GM12891 (cell line): ENCODE data around the gene SLC9A1.
A peak's percentile ranks its signal among the peaks of the same experiment; 100 is the strongest.

Experiments
- DNase-seq: peaks from one replicate; pipeline ENCODE4 v3.0.0; 2011; ENCODE audit warnings: low spot score; ENCODE audit not compliant: insufficient read length
- FAIRE-seq: peaks from 2 replicates; lab custom pipeline; 2011; peaks lifted over from hg19 to GRCh38; lab: Jason Lieb, UNC
- PAX5 ChIP-seq: IDR thresholded peaks from 2 replicates; pipeline ENCODE4 v1.6.1; 2011; ENCODE audit warnings: low read length, moderate library complexity, mild to moderate bottlenecking; ENCODE audit not compliant: insufficient read depth, severe bottlenecking
- POLR2A ChIP-seq: IDR thresholded peaks from 2 replicates; pipeline ENCODE4 v1.6.1; 2011; ENCODE audit warnings: low read depth, low read length, control low read depth
- POLR2AphosphoS5 ChIP-seq: IDR thresholded peaks from 2 replicates; pipeline ENCODE4 v1.6.1; 2011; ENCODE audit warnings: low read depth, low read length, control low read depth
- POU2F2 ChIP-seq: IDR thresholded peaks from 2 replicates; pipeline ENCODE4 v1.6.1; 2011; ENCODE audit warnings: low read depth, mild to moderate bottlenecking, control low read depth, low read length, moderate library complexity
- SPI1 ChIP-seq: IDR thresholded peaks from 2 replicates; pipeline ENCODE4 v1.6.1; 2011; ENCODE audit warnings: low read depth, low read length, control low read depth
- TAF1 ChIP-seq: IDR thresholded peaks from 2 replicates; pipeline ENCODE4 v1.6.1; 2011; ENCODE audit warnings: low read depth, low read length, control low read depth

SLC9A1 gene

GRCh38 chr1:27152829-27153548 is 1.9 kb downstream of the SLC9A1 start:
- no peak for TF ChIP-seq TAF1
- no peak for TF ChIP-seq POLR2AphosphoS5
- no peak for TF ChIP-seq POLR2A
- TF ChIP-seq PAX5, result no peak
- TF ChIP-seq SPI1, result no peak
- no peak for TF ChIP-seq POU2F2
- FAIRE-seq (peak; percentile 59), DNase-seq (no peak)

- FAIRE-seq, result peak; percentile 62
- no peak for DNase-seq
- TF ChIP-seq PAX5, result no peak
- TF ChIP-seq TAF1, result no peak
- TF ChIP-seq POLR2A, result no peak
- no peak for TF ChIP-seq SPI1
These were observed 2.7 kb downstream of the SLC9A1 start for GRCh38 chr1:27152004-27152828.

GRCh38 chr1:27150641-27151040 is 4.3 kb downstream of the SLC9A1 start:
- TF ChIP-seq TAF1 (no peak), POLR2AphosphoS5 (no peak), SPI1 (no peak), POU2F2 (no peak), PAX5 (no peak), POLR2A (no peak)
- peak; percentile 9 for FAIRE-seq
- no peak for DNase-seq

GRCh38 chr1:27150183-27150582 is 4.7 kb downstream of the SLC9A1 start:
- no peak for DNase-seq
- no peak for FAIRE-seq
- TF ChIP-seq POLR2AphosphoS5, result no peak
- TF ChIP-seq PAX5, result no peak
- no peak for TF ChIP-seq POU2F2
- no peak for TF ChIP-seq SPI1
- TF ChIP-seq TAF1, result no peak
- TF ChIP-seq POLR2A, result no peak

- DNase-seq, result no peak
- FAIRE-seq, result no peak
- no peak for TF ChIP-seq POLR2A
- TF ChIP-seq SPI1, result no peak
- no peak for TF ChIP-seq PAX5
- no peak for TF ChIP-seq POLR2AphosphoS5
- no peak for TF ChIP-seq POU2F2
- TF ChIP-seq TAF1, result no peak
These were observed 5.2 kb downstream of the SLC9A1 start for GRCh38 chr1:27149762-27150113.

- FAIRE-seq (peak; percentile 76), DNase-seq (no peak)
- no peak for TF ChIP-seq POLR2A
- TF ChIP-seq POLR2AphosphoS5, result no peak
- TF ChIP-seq PAX5, result no peak
- no peak for TF ChIP-seq POU2F2
- no peak for TF ChIP-seq SPI1
- no peak for TF ChIP-seq TAF1
These were observed 5.7 kb downstream of the SLC9A1 start for GRCh38 chr1:27149084-27149761.

GRCh38 chr1:27148591-27148990 is 6.3 kb downstream of the SLC9A1 start:
- DNase-seq (no peak), FAIRE-seq (peak; percentile 26)
- TF ChIP-seq POLR2A, result no peak
- TF ChIP-seq TAF1, result no peak
- TF ChIP-seq SPI1, result no peak
- TF ChIP-seq PAX5, result no peak
- TF ChIP-seq POU2F2, result no peak
- no peak for TF ChIP-seq POLR2AphosphoS5

- FAIRE-seq, result peak; percentile 13
These were observed 6.9 kb downstream of the SLC9A1 start for GRCh38 chr1:27147842-27148518.

GRCh38 chr1:27145934-27146354 is 9.0 kb downstream of the SLC9A1 start:
- TF ChIP-seq POLR2A (no peak), POU2F2 (no peak), SPI1 (no peak), POLR2AphosphoS5 (no peak), TAF1 (no peak)
- DNase-seq (no peak), FAIRE-seq (no peak)

More at GRCh38 chr1:27147842-27148518, 6.9 kb downstream of the SLC9A1 start:
- no peak for TF ChIP-seq POU2F2
- no peak for TF ChIP-seq POLR2AphosphoS5
- TF ChIP-seq SPI1, result no peak
- DNase-seq, result no peak
